SU-DHL-6 (cell line): ENCODE results near the gene LRIT3.

Experiments
- H2AFZ ChIP-seq: fragments of 200-600 bp; sonication (generic); 2 replicates; pipeline ENCODE4 v1.6.1; 2014; ENCODE audit warnings: low read depth, mild to moderate bottlenecking, moderate library complexity, mixed read lengths, antibody characterized with exemption, low read length; ENCODE audit not compliant: severe bottlenecking
- H3F3A ChIP-seq: fragments of 200-600 bp; shearing (Covaris generic); 2 replicates; pipeline ENCODE4 v1.6.0; 2016; ENCODE audit warnings: antibody characterized with exemption, mild to moderate bottlenecking; ENCODE audit not compliant: insufficient read depth
- H3K27ac ChIP-seq: fragments of 200-600 bp; sonication (generic); 2 replicates; pipeline ENCODE4 v1.5.1; 2016; ENCODE audit warnings: low read depth, mild to moderate bottlenecking, low read length, moderate library complexity, mixed read lengths
- H3K27me3 ChIP-seq: fragments of 200-600 bp; sonication (generic), shearing (Covaris generic); 2 replicates; pipeline ENCODE4 v1.6.0; 2014; ENCODE audit warnings: mild to moderate bottlenecking, low read length
- H3K36me3 ChIP-seq: fragments of 200-600 bp; sonication (generic); 2 replicates; pipeline ENCODE4 v1.6.1; 2014; ENCODE audit warnings: mild to moderate bottlenecking, low read length, mixed read lengths
- H3K4me2 ChIP-seq: fragments of 300-600, 200-600 bp; shearing (Covaris generic), sonication (generic); 2 replicates; pipeline ENCODE4 v1.6.0; 2014; ENCODE audit warnings: low read length, low read depth, mild to moderate bottlenecking; ENCODE audit not compliant: poor library complexity, severe bottlenecking
- H3K4me3 ChIP-seq: fragments of 200-600 bp; sonication (generic); 2 replicates; pipeline ENCODE4 v1.5.1; 2014; ENCODE audit warnings: antibody characterized with exemption, low read length, mild to moderate bottlenecking, mixed read lengths; ENCODE audit not compliant: insufficient read depth, poor library complexity, severe bottlenecking
- H3K79me2 ChIP-seq: fragments of 200-600 bp; sonication (generic); 2 replicates; pipeline ENCODE4 v1.6.1; 2014; ENCODE audit warnings: mild to moderate bottlenecking, low read length, moderate library complexity; ENCODE audit not compliant: insufficient read depth
- H3K9ac ChIP-seq: fragments of 200-600 bp; sonication (generic); 2 replicates; pipeline ENCODE4 v1.7.0; 2014; ENCODE audit warnings: mild to moderate bottlenecking, low read length
- H3K9me2 ChIP-seq: fragments of 200-600 bp; sonication (generic); replicated peaks from 2 replicates; pipeline ENCODE4 v1.6.1; 2014; ENCODE audit warnings: low read length; ENCODE audit not compliant: insufficient read depth
- H3K9me3 ChIP-seq: fragments of 200-600 bp; sonication (generic); 2 replicates; pipeline ENCODE4 v1.6.1; 2014; ENCODE audit warnings: low read length, mixed read lengths; ENCODE audit not compliant: insufficient read depth
- H4K20me1 ChIP-seq: fragments of 200-600 bp; sonication (generic); 2 replicates; pipeline ENCODE4 v1.6.1; 2014; ENCODE audit warnings: low read depth, mild to moderate bottlenecking, antibody characterized with exemption, low read length, moderate library complexity, mixed read lengths
- CTCF ChIP-seq: fragments of 200-600 bp; sonication (generic); IDR thresholded peaks from one replicate; pipeline ENCODE4 v1.5.1; 2017; ENCODE audit warnings: antibody characterized with exemption, mild to moderate bottlenecking, low read length, moderate library complexity; ENCODE audit not compliant: insufficient read depth, poor library complexity, severe bottlenecking
- EZH2phosphoT487 ChIP-seq: fragments of 200-600 bp; sonication (generic), shearing (Covaris generic); conservative IDR thresholded peaks from 2 replicates; pipeline ENCODE4 v1.6.1; 2018; ENCODE audit warnings: mild to moderate bottlenecking, antibody characterized with exemption, low read length, moderate library complexity, mixed read lengths

LRIT3 gene

GRCh38 chr4:109890076-109890475 lies 42.2 kb downstream of the LRIT3 start:
- Histone ChIP-seq H3K27ac (no peak overlapping the region), H2AFZ (no peak overlapping the region), H3K4me3 (no peak overlapping the region), H3F3A (no peaks in the 10 kb centered on the region), H4K20me1 (no peaks in the 10 kb centered on the region), H3K9me2 (no peaks in the 10 kb centered on the region), H3K9ac (no peak overlapping the region), H3K9me3 (no peaks in the 10 kb centered on the region), H3K4me2 (no peak overlapping the region), H3K36me3 (no peaks in the 10 kb centered on the region), H3K79me2 (no peaks in the 10 kb centered on the region), H3K27me3 (no peaks in the 10 kb centered on the region)
- no peak for TF ChIP-seq EZH2phosphoT487
- TF ChIP-seq CTCF, result no peak

- Histone ChIP-seq H3F3A (no peaks in the 10 kb centered on the region), H3K9ac (no peak overlapping the region)
These were observed 54.8 kb downstream of the LRIT3 start for GRCh38 chr4:109902559-109903251.

GRCh38 chr4:109908731-109909130 lies 60.8 kb downstream of the LRIT3 start:
- H3K27ac ChIP-seq, result no peak overlapping the region
- H3K4me2 ChIP-seq, result no peak overlapping the region
- H3K27me3 ChIP-seq, result no peaks in the 10 kb centered on the region
- H3K9me3 ChIP-seq, result no peaks in the 10 kb centered on the region
- H2AFZ ChIP-seq, result no peak overlapping the region
- TF ChIP-seq EZH2phosphoT487, result no peak
- no peak for TF ChIP-seq CTCF
- no peak overlapping the region for H3K4me3 ChIP-seq
- no peaks in the 10 kb centered on the region for H3K36me3 ChIP-seq
- no peaks in the 10 kb centered on the region for H3K79me2 ChIP-seq
- no peaks in the 10 kb centered on the region for H3K9me2 ChIP-seq
- no peaks in the 10 kb centered on the region for H4K20me1 ChIP-seq
- H3K9ac ChIP-seq, result no peak overlapping the region
- no peaks in the 10 kb centered on the region for H3F3A ChIP-seq

More at GRCh38 chr4:109902559-109903251, 54.8 kb downstream of the LRIT3 start:
- H3K4me3 ChIP-seq, result no peak overlapping the region
- H2AFZ ChIP-seq, result no peak overlapping the region
- no peak overlapping the region for H3K27ac ChIP-seq
- no peaks in the 10 kb centered on the region for H3K9me3 ChIP-seq
- no peak overlapping the region for H3K4me2 ChIP-seq
- no peaks in the 10 kb centered on the region for H3K36me3 ChIP-seq
- H4K20me1 ChIP-seq, result no peaks in the 10 kb centered on the region
- H3K27me3 ChIP-seq, result no peaks in the 10 kb centered on the region
- H3K79me2 ChIP-seq, result no peaks in the 10 kb centered on the region
- H3K9me2 ChIP-seq, result no peaks in the 10 kb centered on the region
- TF ChIP-seq EZH2phosphoT487 (no peak), CTCF (no peak)
